Gastroesophageal sphincter (tissue), 4 donors: ENCODE measurements around the gene TSPAN7. TPM values are rescaled to one million over a fixed set of nuclear protein-coding genes. Genes with fewer than 3 reads are reported as not detected.

Experiments used
- ATAC-seq: fragments of 150-250 bp; one replicate; pipeline ENCODE4 v1.9.1; 2016; ENCODE audit warnings: mild to moderate bottlenecking, moderate library complexity
- H3K27ac ChIP-seq, 4 donors: fragments of 200-600 bp; sonication (generic) in 3 of 4; 1 replicate in 3 of 4; 2 replicates in 1 of 4; pipeline ENCODE4 v1.5.1; 2016 to 2019
- H3K27me3 ChIP-seq: fragments of 200-600 bp; sonication (generic); one replicate; pipeline ENCODE4 v1.5.1; 2019
- H3K36me3 ChIP-seq, 2 donors: fragments of 200-600 bp; sonication (generic); one replicate each; pipeline ENCODE4 v1.5.1; 2019; ENCODE audit warnings: control low read depth in 1 of 2
- H3K4me1 ChIP-seq, 3 donors: fragments of 200-600 bp; sonication (generic); 1 replicate in 2 of 3; 2 replicates in 1 of 3; pipeline ENCODE4 v1.5.1; 2016 to 2019; ENCODE audit warnings: control low read depth in 2 of 3
- H3K4me3 ChIP-seq, 2 donors: fragments of 200-600 bp; sonication (generic); one replicate each; pipeline ENCODE4 v1.5.1; 2019; ENCODE audit warnings: mild to moderate bottlenecking in 1 of 2, moderate library complexity in 1 of 2
- H3K9me3 ChIP-seq, 3 donors: fragments of 200-600 bp; sonication (generic); one replicate each; pipeline ENCODE4 v1.5.1; 2017 to 2019; ENCODE audit warnings: control low read depth in 2 of 3
- EP300 ChIP-seq: sonication (generic); formaldehyde crosslinking; IDR thresholded peaks from one replicate; pipeline ENCODE4 v1.6.1; 2017; ENCODE audit warnings: antibody characterized with exemption, mild to moderate bottlenecking
- POLR2A ChIP-seq, 2 donors: fragments of 450-650 bp; IDR thresholded peaks; one replicate each; pipeline ENCODE4 v1.6.1; 2017; ENCODE audit warnings: antibody characterized with exemption in 2 of 2, mild to moderate bottlenecking in 2 of 2, moderate library complexity in 1 of 2
- POLR2AphosphoS5 ChIP-seq: sonication (generic); formaldehyde crosslinking; IDR thresholded peaks from one replicate; pipeline ENCODE4 v1.6.1; 2017; ENCODE audit warnings: antibody characterized with exemption
- WGBS, 2 donors: methylation state at CpG; one replicate each; pipeline ENCODE4 v1.1.5; 2018; ENCODE audit warnings: low coverage in 1 of 2; 5-methylcytosine and 5-hydroxymethylcytosine counted together
- total RNA-seq, 4 donors: library from RNA; depleted of rRNA; stranded (reverse); fragments of >200 nt; gene quantifications; one replicate each; pipeline ENCODE4 v1.1.0, GENCODE V29; 2016
- TF ChIP-seq, protein P1 (sequence below), 4 experiments: fragments of 200-600 bp in 2 of 4; fragments of 450-650 bp in 2 of 4; sonication (generic) in 1 of 4; IDR thresholded peaks; one replicate each; pipeline ENCODE4 v1.5.1; 2017 to 2019; ENCODE audit warnings: antibody characterized with exemption in 4 of 4, mild to moderate bottlenecking in 2 of 4, moderate library complexity in 2 of 4

Gene TSPAN7
- total RNA-seq, 4 donors from 2014 or later = 6.5 to 50.5 (median 25.2) TPM

DNA sequence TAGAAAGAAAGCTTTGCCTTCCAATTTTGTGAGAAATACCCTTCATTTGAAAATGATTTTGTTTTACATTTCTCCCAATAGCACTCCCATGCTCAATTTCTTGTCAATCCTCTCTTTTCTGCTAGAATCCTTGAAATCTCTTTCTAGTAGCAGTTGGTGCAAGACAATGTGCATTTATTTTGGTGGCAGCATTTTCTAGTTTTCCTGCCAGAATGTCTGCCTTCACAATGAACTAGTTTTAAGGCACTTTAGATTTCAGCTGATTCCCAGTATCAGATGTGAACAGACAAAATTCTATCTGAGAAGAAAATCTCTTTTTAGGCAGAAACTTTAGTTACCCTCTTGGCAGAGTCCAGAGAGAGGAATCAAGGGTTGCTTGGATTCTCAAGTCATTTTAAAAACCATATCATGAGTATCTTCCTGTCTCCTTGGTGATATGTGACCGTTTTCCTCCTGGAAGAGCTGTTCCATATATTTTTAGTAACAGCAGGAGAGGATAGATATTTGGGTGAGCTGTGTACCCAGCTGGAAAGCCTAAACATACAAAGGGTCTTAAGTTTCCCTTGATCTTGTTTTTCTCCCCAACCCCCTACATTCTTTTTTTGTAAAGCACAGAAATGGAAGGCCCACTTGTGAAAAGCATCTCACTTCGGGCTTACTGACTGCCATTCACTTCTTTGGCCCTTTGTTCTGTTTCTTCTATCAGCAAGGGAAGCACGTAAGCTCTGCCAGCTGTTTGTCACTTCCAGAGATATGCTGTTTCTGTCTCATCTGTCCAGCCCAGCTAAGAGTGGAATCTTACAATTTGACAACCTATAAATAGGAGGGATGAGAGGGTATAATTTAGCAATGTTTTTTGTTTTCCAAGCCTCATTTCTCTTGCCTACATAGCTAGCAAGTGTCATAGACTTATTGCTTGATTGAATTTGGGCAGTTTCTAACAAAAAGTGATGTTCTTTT, 38.7 kb downstream of the TSPAN7 start:
- no peak for TF ChIP-seq POLR2A (IDR thresholded peaks at IDR 0.05)
- TF ChIP-seq EP300 = no peak
- no peak for TF ChIP-seq POLR2AphosphoS5
- TF ChIP-seq, protein P1, sequence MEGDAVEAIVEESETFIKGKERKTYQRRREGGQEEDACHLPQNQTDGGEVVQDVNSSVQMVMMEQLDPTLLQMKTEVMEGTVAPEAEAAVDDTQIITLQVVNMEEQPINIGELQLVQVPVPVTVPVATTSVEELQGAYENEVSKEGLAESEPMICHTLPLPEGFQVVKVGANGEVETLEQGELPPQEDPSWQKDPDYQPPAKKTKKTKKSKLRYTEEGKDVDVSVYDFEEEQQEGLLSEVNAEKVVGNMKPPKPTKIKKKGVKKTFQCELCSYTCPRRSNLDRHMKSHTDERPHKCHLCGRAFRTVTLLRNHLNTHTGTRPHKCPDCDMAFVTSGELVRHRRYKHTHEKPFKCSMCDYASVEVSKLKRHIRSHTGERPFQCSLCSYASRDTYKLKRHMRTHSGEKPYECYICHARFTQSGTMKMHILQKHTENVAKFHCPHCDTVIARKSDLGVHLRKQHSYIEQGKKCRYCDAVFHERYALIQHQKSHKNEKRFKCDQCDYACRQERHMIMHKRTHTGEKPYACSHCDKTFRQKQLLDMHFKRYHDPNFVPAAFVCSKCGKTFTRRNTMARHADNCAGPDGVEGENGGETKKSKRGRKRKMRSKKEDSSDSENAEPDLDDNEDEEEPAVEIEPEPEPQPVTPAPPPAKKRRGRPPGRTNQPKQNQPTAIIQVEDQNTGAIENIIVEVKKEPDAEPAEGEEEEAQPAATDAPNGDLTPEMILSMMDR (IDR thresholded peaks at IDR 0.05) = no peak
- ATAC-seq = no peak

DNA sequence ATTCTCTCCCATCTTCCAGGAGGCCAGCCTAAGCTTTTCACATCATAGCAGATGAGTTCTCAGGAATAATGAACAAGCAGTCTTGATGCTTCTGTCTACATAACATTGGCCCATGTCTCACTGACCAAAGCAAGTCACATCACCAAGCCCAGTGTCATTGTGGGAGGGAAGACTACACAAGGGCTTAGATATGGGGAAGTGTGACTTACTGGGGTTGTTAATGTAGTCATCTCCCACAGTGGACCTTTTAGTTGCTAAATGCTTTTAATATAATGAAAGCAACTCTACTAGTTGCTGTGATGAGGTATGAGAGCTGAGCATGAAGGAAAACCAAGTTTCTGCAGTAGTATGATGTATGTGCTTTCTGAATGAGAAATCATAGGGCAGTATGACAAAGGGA, 40.5 kb downstream of the TSPAN7 start:
- ATAC-seq = no peak
- H3K27ac ChIP-seq = no peak overlapping the region

More for the DNA sequence above, 38.7 kb downstream of the TSPAN7 start:
- Histone ChIP-seq H3K27ac (no peak overlapping the region), H3K4me1 (no peaks in the 10 kb centered on the region), H3K36me3 (no peaks in the 10 kb centered on the region), H3K4me3 (no peak overlapping the region), H3K27me3 (no peaks in the 10 kb centered on the region), H3K9me3 (no peaks in the 10 kb centered on the region)
- 27 to 43% methylated on average over 2 to 3 of the region's 3 CpGs for WGBS, 2 donors

GRCh38 chrX:38606821-38607220, 45.5 kb downstream of the TSPAN7 start:
- H3K27ac ChIP-seq = no peak overlapping the region
- 84% methylated on average over 3 of the region's 3 CpGs; no CpG with 5 or more reads in 1 of the 2 donors for WGBS, 2 donors
- H3K36me3 ChIP-seq = no peaks in the 10 kb centered on the region
- no peak for ATAC-seq
- no peaks in the 10 kb centered on the region for H3K4me1 ChIP-seq
- H3K4me3 ChIP-seq = no peak overlapping the region
- TF ChIP-seq POLR2AphosphoS5 = no peak
- no peak for TF ChIP-seq EP300
- TF ChIP-seq POLR2A (IDR thresholded peaks at IDR 0.05) = no peak
- TF ChIP-seq, protein P1 (IDR thresholded peaks at IDR 0.05) = no peak
- no peaks in the 10 kb centered on the region for H3K27me3 ChIP-seq
- no peaks in the 10 kb centered on the region for H3K9me3 ChIP-seq

More for the DNA sequence above, 40.5 kb downstream of the TSPAN7 start:
- Histone ChIP-seq H3K27me3 (no peaks in the 10 kb centered on the region), H3K36me3 (no peaks in the 10 kb centered on the region), H3K4me3 (no peak overlapping the region), H3K9me3 (no peaks in the 10 kb centered on the region), H3K4me1 (no peaks in the 10 kb centered on the region)
- no peak for TF ChIP-seq POLR2AphosphoS5
- no peak for TF ChIP-seq EP300
- TF ChIP-seq, protein P1 (IDR thresholded peaks at IDR 0.05) = no peak

DNA sequence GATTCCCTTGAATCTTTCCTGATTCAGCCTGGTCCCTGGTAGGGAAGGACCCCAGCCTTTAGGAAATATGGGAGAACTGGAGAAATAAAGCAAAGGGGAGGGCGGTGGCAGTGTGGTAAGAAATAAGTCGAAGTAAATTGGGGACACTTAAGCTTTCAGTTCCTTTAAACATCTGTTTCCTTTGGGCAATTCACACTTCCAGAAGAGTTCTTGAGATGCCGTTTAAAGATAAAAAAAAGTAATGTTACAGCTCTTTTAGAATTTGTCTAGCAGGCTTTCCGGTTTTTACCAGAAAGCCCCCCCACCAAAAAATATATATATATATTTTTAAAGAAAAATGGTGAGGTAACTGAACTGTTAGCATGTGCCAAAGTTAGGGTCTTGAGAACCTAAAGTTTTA, 46.6 kb downstream of the TSPAN7 start:
- no peak overlapping the region for H3K4me3 ChIP-seq
- H3K36me3 ChIP-seq = no peaks in the 10 kb centered on the region
- H3K9me3 ChIP-seq = no peaks in the 10 kb centered on the region
- WGBS, 2 donors = 58 to 60% methylated on average over 4 of the region's 4 CpGs
- no peaks in the 10 kb centered on the region for H3K27me3 ChIP-seq
- no peak overlapping the region for H3K27ac ChIP-seq
- TF ChIP-seq, protein P1 (IDR thresholded peaks at IDR 0.05) = no peak
- TF ChIP-seq POLR2AphosphoS5 (no peak), POLR2A (IDR thresholded peaks at IDR 0.05) (no peak), EP300 (no peak)
- ATAC-seq = no peak
- H3K4me1 ChIP-seq = no peaks in the 10 kb centered on the region

- Histone ChIP-seq H3K4me3 (no peak overlapping the region), H3K9me3 (no peaks in the 10 kb centered on the region), H3K36me3 (no peaks in the 10 kb centered on the region), H3K27ac (no peak overlapping the region), H3K4me1 (no peaks in the 10 kb centered on the region), H3K27me3 (no peaks in the 10 kb centered on the region)
- 50 to 70% methylated on average over 4 to 5 of the region's 6 CpGs for WGBS, 2 donors
- no peak for ATAC-seq
- no peak for TF ChIP-seq POLR2AphosphoS5
- TF ChIP-seq POLR2A (IDR thresholded peaks at IDR 0.05) = no peak
- TF ChIP-seq EP300 = no peak
- TF ChIP-seq, protein P1 (IDR thresholded peaks at IDR 0.05) = no peak
Observed at GRCh38 chrX:38610849-38611248, 49.5 kb downstream of the TSPAN7 start.
